Keratinocyte (primary cell): ENCODE measurements around the gene ALX4. TPM values are rescaled to one million over a fixed set of nuclear protein-coding genes. Genes with fewer than 3 reads are reported as not detected.

ENCODE experiments used
- DNase-seq: peaks from one replicate; pipeline ENCODE4 v3.0.0-alpha.2; 2011; ENCODE audit warnings: low read depth, missing footprints, low spot score
- FAIRE-seq: peaks from 2 replicates; lab custom pipeline; 2011; peaks lifted over from hg19 to GRCh38; lab: Jason Lieb, UNC
- H2AFZ ChIP-seq: 2 replicates; pipeline ENCODE4 v1.6.0; 2012; ENCODE audit warnings: low read length, control low read depth, inconsistent platforms; ENCODE audit not compliant: control insufficient read depth
- H3K27ac ChIP-seq: 2 replicates; pipeline ENCODE4 v1.5.1; 2011; ENCODE audit warnings: low read length; ENCODE audit not compliant: control insufficient read depth, insufficient read depth
- H3K27me3 ChIP-seq: 3 replicates; pipeline ENCODE4 v1.6.0; 2011; ENCODE audit warnings: low read length; ENCODE audit not compliant: control insufficient read depth, insufficient read depth; ENCODE audit errors: extremely low read depth
- H3K36me3 ChIP-seq, 2 experiments: 2 replicates in 1 of 2; 3 replicates in 1 of 2; pipeline ENCODE4 v1.5.1; 2011; ENCODE audit warnings: low read length in 2 of 2, mild to moderate bottlenecking in 1 of 2; ENCODE audit not compliant: control insufficient read depth in 2 of 2, insufficient read depth in 2 of 2; ENCODE audit errors: extremely low read depth in 1 of 2
- H3K4me1 ChIP-seq: 3 replicates; pipeline ENCODE4 v1.5.1; 2011; ENCODE audit warnings: low read length; ENCODE audit not compliant: control insufficient read depth, insufficient read depth; ENCODE audit errors: extremely low read depth
- H3K4me2 ChIP-seq: 3 replicates; pipeline ENCODE4 v1.6.0; 2011; ENCODE audit warnings: low read depth, low read length; ENCODE audit not compliant: control insufficient read depth, insufficient read depth; ENCODE audit errors: extremely low read depth
- H3K4me3 ChIP-seq, 3 experiments: fragments of 200-600 bp in 1 of 3; sonication (generic) in 1 of 3; 2 replicates in 2 of 3; 3 replicates in 1 of 3; pipeline ENCODE4 v1.5.1; 2011 to 2016; ENCODE audit warnings: low read length in 3 of 3, mild to moderate bottlenecking in 3 of 3, control low read depth in 2 of 3, inconsistent platforms in 1 of 3, low read depth in 1 of 3, mixed read lengths in 1 of 3, mixed run types in 1 of 3, moderate library complexity in 1 of 3; ENCODE audit not compliant: control insufficient read depth in 2 of 3, insufficient read depth in 2 of 3; ENCODE audit errors: extremely low read depth in 1 of 3
- H3K79me2 ChIP-seq: 2 replicates; pipeline ENCODE4 v1.6.0; 2012; ENCODE audit warnings: low read length; ENCODE audit not compliant: control insufficient read depth, insufficient read depth
- H3K9ac ChIP-seq: 3 replicates; pipeline ENCODE4 v1.6.0; 2011; ENCODE audit warnings: low read length; ENCODE audit not compliant: control insufficient read depth, insufficient read depth; ENCODE audit errors: extremely low read depth
- H3K9me1 ChIP-seq: 3 replicates; pipeline ENCODE4 v1.6.0; 2011; ENCODE audit warnings: low read length; ENCODE audit not compliant: control insufficient read depth, insufficient read depth; ENCODE audit errors: extremely low read depth
- H3K9me3 ChIP-seq: 2 replicates; pipeline ENCODE4 v1.5.1; 2012; ENCODE audit warnings: low read depth, low read length; ENCODE audit not compliant: control insufficient read depth
- H4K20me1 ChIP-seq: 3 replicates; pipeline ENCODE4 v1.6.0; 2011; ENCODE audit warnings: low read length; ENCODE audit not compliant: control insufficient read depth, insufficient read depth; ENCODE audit errors: extremely low read depth
- CTCF ChIP-seq, 3 experiments: IDR thresholded peaks in 1 of 3; conservative IDR thresholded peaks in 1 of 3; optimal IDR thresholded peaks in 1 of 3; 2 replicates in 2 of 3; 3 replicates in 1 of 3; pipeline versions ENCODE3 to v1.5.1; 2011; ENCODE audit warnings: low read length in 3 of 3, mild to moderate bottlenecking in 3 of 3, moderate library complexity in 2 of 3, control low read depth in 1 of 3, inconsistent platforms in 1 of 3; ENCODE audit not compliant: insufficient read depth in 2 of 3; ENCODE audit errors: extremely low read depth in 1 of 3
- EZH2 ChIP-seq: IDR thresholded peaks from one replicate; pipeline ENCODE4 v1.6.1; 2012; ENCODE audit warnings: inconsistent platforms, mild to moderate bottlenecking, low read length, moderate library complexity
- dilution Hi-C: fragments of 300-500 bp; cut with MboI; formaldehyde crosslinking; loops from one replicate; pipeline ENCODE4 v1.7.0; 2020; ENCODE audit warnings: low sequenced_read_pairs; ENCODE audit not compliant: extremely low pct_ligation_motif_present
- polyA plus RNA-seq, 5 experiments: library from polyadenylated mRNA; depleted of rRNA in 3 of 5; stranded (reverse) in 3 of 5; stranded (forward) in 1 of 5; unstranded in 1 of 5; fragments of >200 nt; gene quantifications; 1 replicate in 1 of 5; 2 replicates in 3 of 5; 3 replicates in 1 of 5; pipeline versions ENCODE4 v1.2.1 to v1.2.3, GENCODE V29; 2011 to 2012; ENCODE audit warnings: missing spikeins in 2 of 5, low read depth in 1 of 5, low replicate concordance in 1 of 5

ALX4 gene
- polyA plus RNA-seq, 1 donor (not counting 4 experiments of a cell fraction or from before 2014, with no cell fraction given): not detected

GRCh38 chr11:44282620-44283019, 27.3 kb downstream of the ALX4 start:
- Histone ChIP-seq H3K9me1 (no peaks in the 10 kb centered on the region), H3K27ac (no peak overlapping the region), H3K9me3 (no peaks in the 10 kb centered on the region), H3K9ac (no peak overlapping the region), H4K20me1 (no peaks in the 10 kb centered on the region), H2AFZ (no peak overlapping the region), H3K4me3 (no peak overlapping the region), H3K4me2 (no peak overlapping the region), H3K27me3 (peaks cover 14% of the 10 kb centered on the region), H3K79me2 (no peaks in the 10 kb centered on the region), H3K36me3 (no peaks in the 10 kb centered on the region), H3K4me1 (no peaks in the 10 kb centered on the region)
- TF ChIP-seq CTCF (optimal IDR thresholded peaks at IDR 0.05 in 1 of 3, IDR thresholded peaks at IDR 0.05 in 1 of 3, conservative IDR thresholded peaks at IDR 0.05 in 1 of 3; ENCODE audit: extremely low read depth in 1 of 3, insufficient read depth in 2 of 3, low read length in 3 of 3) (no peak), EZH2 (no peak)
- DNase-seq: no peak
- dilution Hi-C loops: no loop called here
- no peak for FAIRE-seq

- no peak for FAIRE-seq
- no peaks in the 10 kb centered on the region for H3K4me1 ChIP-seq
Observed at GRCh38 chr11:44281151-44281550, 28.8 kb downstream of the ALX4 start.

More at GRCh38 chr11:44281151-44281550, 28.8 kb downstream of the ALX4 start:
- no peaks in the 10 kb centered on the region for H3K36me3 ChIP-seq
- H3K4me2 ChIP-seq: no peak overlapping the region
- no peaks in the 10 kb centered on the region for H3K9me1 ChIP-seq
- H3K27me3 ChIP-seq: peaks cover 21% of the 10 kb centered on the region
- H3K79me2 ChIP-seq: no peaks in the 10 kb centered on the region
- DNase-seq: no peak
- no peaks in the 10 kb centered on the region for H4K20me1 ChIP-seq
- dilution Hi-C loops: no loop called here
- H2AFZ ChIP-seq: no peak overlapping the region
- TF ChIP-seq CTCF (optimal IDR thresholded peaks at IDR 0.05 in 1 of 3, IDR thresholded peaks at IDR 0.05 in 1 of 3, conservative IDR thresholded peaks at IDR 0.05 in 1 of 3; ENCODE audit: extremely low read depth in 1 of 3, insufficient read depth in 2 of 3, low read length in 3 of 3) (no peak), EZH2 (no peak)
- no peak overlapping the region for H3K9ac ChIP-seq
- no peak overlapping the region for H3K4me3 ChIP-seq
- H3K27ac ChIP-seq: no peak overlapping the region
- H3K9me3 ChIP-seq: no peaks in the 10 kb centered on the region
